Smooth muscle cell (in vitro differentiated cells): Measurements from ENCODE around the gene FYB1. TPM values are rescaled to one million over a fixed set of nuclear protein-coding genes. Genes with fewer than 3 reads are reported as not detected.

Experiments used
- DNase-seq: peaks from one replicate; lab custom pipeline; 2025; ENCODE audit not compliant: unreplicated experiment; lab: John Stamatoyannopoulos, UW
- H2AFZ ChIP-seq: fragments of 200-600 bp; sonication (generic); 2 replicates; pipeline ENCODE4 v1.6.0; 2016; ENCODE audit warnings: antibody characterized with exemption, low read depth, mild to moderate bottlenecking
- H3F3A ChIP-seq: fragments of 200-600 bp; sonication (generic); 2 replicates; pipeline ENCODE4 v1.6.0; 2017; ENCODE audit warnings: antibody characterized with exemption, low read depth
- H3K27ac ChIP-seq: fragments of 200-600 bp; sonication (generic); 2 replicates; pipeline ENCODE4 v1.5.1; 2016; ENCODE audit warnings: low read depth, mild to moderate bottlenecking
- H3K27me3 ChIP-seq: fragments of 200-600 bp; sonication (generic); 2 replicates; pipeline ENCODE4 v1.6.1; 2016; ENCODE audit warnings: low read depth, mild to moderate bottlenecking
- H3K36me3 ChIP-seq: fragments of 200-600 bp; sonication (generic); 2 replicates; pipeline ENCODE4 v1.5.1; 2016; ENCODE audit warnings: low read depth
- H3K4me1 ChIP-seq: fragments of 200-600 bp; sonication (generic); 2 replicates; pipeline ENCODE4 v1.5.1; 2016; ENCODE audit warnings: low read depth
- H3K4me2 ChIP-seq: fragments of 200-600 bp; sonication (generic); 2 replicates; pipeline ENCODE4 v1.6.0; 2016; ENCODE audit warnings: mild to moderate bottlenecking
- H3K4me3 ChIP-seq: fragments of 200-600 bp; sonication (generic); 2 replicates; pipeline ENCODE4 v1.5.1; 2016; ENCODE audit warnings: mild to moderate bottlenecking
- H3K79me2 ChIP-seq: fragments of 200-600 bp; sonication (generic); 2 replicates; pipeline ENCODE4 v1.6.0; 2016; ENCODE audit warnings: low read depth, mild to moderate bottlenecking
- H3K9ac ChIP-seq: fragments of 200-600 bp; sonication (generic); 2 replicates; pipeline ENCODE4 v1.6.0; 2016; ENCODE audit warnings: low read depth
- H3K9me3 ChIP-seq: fragments of 200-600 bp; sonication (generic); replicated peaks from 2 replicates; pipeline ENCODE4 v1.5.1; 2016; ENCODE audit warnings: low read depth
- H4K20me1 ChIP-seq: fragments of 200-600 bp; sonication (generic); 2 replicates; pipeline ENCODE4 v1.6.0; 2016; ENCODE audit warnings: low read depth
- WGBS: methylation state at CpG from one replicate; pipeline ENCODE4 v1.1.7; 2016; ENCODE audit warnings: low lambda C conversion rate; 5-methylcytosine and 5-hydroxymethylcytosine counted together
- polyA plus RNA-seq: library from polyadenylated mRNA; unstranded; fragments of >200 nt; fragmentation: Nextera tagmentation; extraction: Ambion mirVana; gene quantifications from 2 replicates; pipeline ENCODE4 v1.2.1, GENCODE V29; 2016
- total RNA-seq: library from RNA; depleted of rRNA; stranded (reverse); fragments of >200 nt; gene quantifications from 2 replicates; pipeline ENCODE4 v1.2.3, GENCODE V29; 2014
- TF ChIP-seq, protein P1 (sequence below): fragments of 200-600 bp; sonication (generic); IDR thresholded peaks from 2 replicates; pipeline ENCODE4 v1.5.1; 2017; ENCODE audit warnings: borderline replicate concordance, mild to moderate bottlenecking, antibody characterized with exemption; ENCODE audit not compliant: insufficient read depth, poor library complexity, severe bottlenecking

FYB1 gene
- total and polyA plus RNA-seq, 2 experiments from 2014 or later = 0.06 to 0.22 TPM

DNA sequence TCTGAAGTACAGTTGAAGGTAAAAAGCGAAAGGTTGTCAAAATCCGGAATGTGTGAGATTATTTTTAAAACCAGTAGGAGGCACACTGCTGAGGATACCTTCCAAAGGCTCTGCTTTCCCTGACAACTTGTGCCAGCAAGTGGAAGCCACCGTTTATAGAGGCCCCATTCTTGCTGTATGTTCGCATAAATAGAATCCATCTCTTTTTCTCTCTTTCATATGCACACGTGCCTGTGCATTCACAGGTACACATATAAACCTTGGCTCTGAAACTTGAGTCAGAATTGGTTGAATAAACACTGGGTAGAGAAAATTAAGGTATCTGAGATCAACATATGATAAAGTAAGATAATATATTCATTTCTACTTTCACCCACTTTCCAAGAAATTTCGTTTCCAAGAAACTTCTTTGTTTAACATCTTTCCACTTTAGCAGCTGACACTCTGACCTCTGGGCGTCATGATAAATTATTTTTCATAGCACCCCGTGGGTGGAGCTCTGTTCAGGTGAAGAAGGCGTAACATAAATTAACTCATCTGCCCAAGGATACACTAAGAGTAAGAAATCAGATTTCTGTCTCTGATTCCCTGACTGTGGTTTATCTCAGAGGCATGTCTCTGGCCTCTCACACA lies 81.4 kb downstream of the FYB1 start:
- no peak overlapping the region for H3K9ac ChIP-seq
- H3K9me3 ChIP-seq = no peaks in the 10 kb centered on the region
- no peaks in the 10 kb centered on the region for H3K4me1 ChIP-seq
- WGBS = 68% methylated on average over 9 of the region's 9 CpGs
- TF ChIP-seq, protein P1, sequence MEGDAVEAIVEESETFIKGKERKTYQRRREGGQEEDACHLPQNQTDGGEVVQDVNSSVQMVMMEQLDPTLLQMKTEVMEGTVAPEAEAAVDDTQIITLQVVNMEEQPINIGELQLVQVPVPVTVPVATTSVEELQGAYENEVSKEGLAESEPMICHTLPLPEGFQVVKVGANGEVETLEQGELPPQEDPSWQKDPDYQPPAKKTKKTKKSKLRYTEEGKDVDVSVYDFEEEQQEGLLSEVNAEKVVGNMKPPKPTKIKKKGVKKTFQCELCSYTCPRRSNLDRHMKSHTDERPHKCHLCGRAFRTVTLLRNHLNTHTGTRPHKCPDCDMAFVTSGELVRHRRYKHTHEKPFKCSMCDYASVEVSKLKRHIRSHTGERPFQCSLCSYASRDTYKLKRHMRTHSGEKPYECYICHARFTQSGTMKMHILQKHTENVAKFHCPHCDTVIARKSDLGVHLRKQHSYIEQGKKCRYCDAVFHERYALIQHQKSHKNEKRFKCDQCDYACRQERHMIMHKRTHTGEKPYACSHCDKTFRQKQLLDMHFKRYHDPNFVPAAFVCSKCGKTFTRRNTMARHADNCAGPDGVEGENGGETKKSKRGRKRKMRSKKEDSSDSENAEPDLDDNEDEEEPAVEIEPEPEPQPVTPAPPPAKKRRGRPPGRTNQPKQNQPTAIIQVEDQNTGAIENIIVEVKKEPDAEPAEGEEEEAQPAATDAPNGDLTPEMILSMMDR = no peak
- no peaks in the 10 kb centered on the region for H3K36me3 ChIP-seq
- no peak for DNase-seq
- no peaks in the 10 kb centered on the region for H4K20me1 ChIP-seq
- no peak overlapping the region for H3K4me2 ChIP-seq
- no peaks in the 10 kb centered on the region for H3K27me3 ChIP-seq
- no peak overlapping the region for H3K27ac ChIP-seq
- H2AFZ ChIP-seq = no peak overlapping the region
- no peak overlapping the region for H3K4me3 ChIP-seq
- no peaks in the 10 kb centered on the region for H3K79me2 ChIP-seq
- no peaks in the 10 kb centered on the region for H3F3A ChIP-seq

DNA sequence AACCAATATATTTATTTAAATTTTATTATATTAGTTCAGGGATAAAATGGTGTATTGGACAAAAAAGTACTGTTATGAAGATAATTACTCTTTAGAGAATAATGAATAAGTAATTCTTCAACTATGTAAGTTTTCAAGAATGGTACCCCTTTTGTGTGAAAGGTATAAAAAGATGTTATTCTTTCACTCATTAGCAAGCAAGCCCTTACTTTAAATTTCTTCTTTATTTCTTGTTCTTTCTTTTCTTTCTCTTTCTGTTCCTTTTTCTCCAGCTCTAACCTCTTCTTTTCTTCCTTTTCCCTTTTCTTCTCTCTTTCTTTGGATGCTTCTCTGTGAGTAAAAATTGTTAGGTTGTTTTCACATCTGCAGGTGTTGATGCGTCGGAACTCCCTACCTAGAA lies 82.0 kb downstream of the FYB1 start:
- TF ChIP-seq, protein P1 = no peak
- no peak overlapping the region for H3K4me2 ChIP-seq
- no peaks in the 10 kb centered on the region for H3K4me1 ChIP-seq
- no peaks in the 10 kb centered on the region for H3K9me3 ChIP-seq
- H3K27me3 ChIP-seq = no peaks in the 10 kb centered on the region
- H3K9ac ChIP-seq = no peak overlapping the region
- 84% methylated on average over 2 of the region's 2 CpGs for WGBS
- H3K79me2 ChIP-seq = no peaks in the 10 kb centered on the region
- no peak overlapping the region for H3K4me3 ChIP-seq
- H3K27ac ChIP-seq = no peak overlapping the region
- H2AFZ ChIP-seq = no peak overlapping the region
- no peaks in the 10 kb centered on the region for H3F3A ChIP-seq
- H4K20me1 ChIP-seq = no peaks in the 10 kb centered on the region
- DNase-seq = no peak
- no peaks in the 10 kb centered on the region for H3K36me3 ChIP-seq

DNA sequence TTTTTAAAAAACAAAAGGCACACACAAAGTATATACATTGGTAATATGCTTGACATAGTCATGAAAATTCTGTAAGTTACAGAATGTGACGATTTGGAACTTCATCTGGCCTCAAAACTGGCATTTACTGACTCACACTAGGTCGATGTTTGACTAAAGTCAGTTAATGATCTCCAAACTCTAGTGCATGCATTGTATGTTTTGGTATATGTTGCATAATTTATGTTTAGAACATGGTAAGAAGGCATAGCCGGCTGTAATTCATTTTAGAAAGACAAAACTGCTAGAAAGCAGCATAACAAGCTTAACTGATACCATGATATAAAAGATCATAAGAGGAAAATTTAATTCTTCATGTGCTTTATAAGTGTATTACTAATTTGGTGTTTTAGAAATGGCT lies 86.6 kb downstream of the FYB1 start:
- Histone ChIP-seq H3K4me1 (no peaks in the 10 kb centered on the region), H3K9me3 (no peaks in the 10 kb centered on the region), H2AFZ (no peak overlapping the region), H3K79me2 (no peaks in the 10 kb centered on the region), H3K27ac (no peak overlapping the region), H3F3A (no peaks in the 10 kb centered on the region), H3K27me3 (peaks cover 3% of the 10 kb centered on the region), H3K4me3 (no peak overlapping the region), H4K20me1 (no peaks in the 10 kb centered on the region), H3K4me2 (no peak overlapping the region), H3K9ac (no peak overlapping the region), H3K36me3 (no peaks in the 10 kb centered on the region)
- DNase-seq = no peak
- TF ChIP-seq, protein P1 = no peak
- 83% methylated on average over 3 of the region's 3 CpGs for WGBS

DNA sequence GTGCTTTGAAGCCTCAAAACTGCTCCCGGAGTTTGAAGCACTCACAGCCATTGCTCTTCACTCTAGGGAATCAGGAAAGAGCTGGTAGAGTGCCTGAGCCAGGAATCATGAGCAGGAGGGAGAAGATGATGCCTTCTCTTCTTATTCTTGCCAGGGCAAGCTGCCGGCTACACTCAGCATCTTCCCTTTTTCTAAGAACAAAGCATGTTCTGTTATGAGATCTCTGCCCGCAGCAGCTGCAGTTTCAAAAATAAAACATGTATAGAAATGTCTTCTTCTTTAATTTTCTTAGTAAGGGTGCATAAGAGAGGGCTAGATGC lies 87.3 kb downstream of the FYB1 start:
- Histone ChIP-seq H4K20me1 (no peaks in the 10 kb centered on the region), H3K4me2 (no peak overlapping the region), H3K27me3 (peaks cover 4% of the 10 kb centered on the region), H3K79me2 (no peaks in the 10 kb centered on the region), H3K27ac (no peak overlapping the region), H3K9me3 (no peaks in the 10 kb centered on the region), H3F3A (no peaks in the 10 kb centered on the region), H3K4me1 (no peaks in the 10 kb centered on the region), H3K9ac (no peak overlapping the region), H3K36me3 (no peaks in the 10 kb centered on the region), H2AFZ (no peak overlapping the region), H3K4me3 (no peak overlapping the region)
- TF ChIP-seq, protein P1 = no peak
- DNase-seq = no peak
- WGBS = 88% methylated on average over 3 of the region's 3 CpGs
